ENCODE results near the gene TEN1.
A peak's percentile ranks its signal among the peaks of the same experiment; 100 is the strongest.
"Not testable (repeated sequence)": the region's sequence is repeated elsewhere in the genome, so short reads cannot be mapped to it uniquely, and the experiment has no call there.

Gene TEN1

GRCh38 chr17:76027159-76027839 lies 48.3 kb downstream of the TEN1 start, which contains the start of gene EVPL:
TSS of gene EVPL (minus strand) at chr17:76027306. CDS start at chr17:76027198, 108 bp downstream.
- peak; percentile 41 for DNase-seq (ENCODE audit: low read depth)

- DNase-seq (ENCODE audit: low read depth) = no peak
These were observed 53.2 kb downstream of the TEN1 start for GRCh38 chr17:76032073-76032779.

GRCh38 chr17:76032780-76033108 lies 53.7 kb downstream of the TEN1 start:
- no peak for DNase-seq (ENCODE audit: low read depth)

- no peak for DNase-seq (ENCODE audit: low read depth)
These were observed 54.1 kb downstream of the TEN1 start for GRCh38 chr17:76033139-76033538.

- DNase-seq (ENCODE audit: low read depth) = no peak
These were observed 55.6 kb downstream of the TEN1 start for GRCh38 chr17:76034428-76035350.

- DNase-seq (ENCODE audit: low read depth) = no peak
These were observed 57.6 kb downstream of the TEN1 start for GRCh38 chr17:76036497-76037261.

- DNase-seq (ENCODE audit: low read depth) = no peak
These were observed 59.0 kb downstream of the TEN1 start for GRCh38 chr17:76038050-76038449.

GRCh38 chr17:76039121-76039520 lies 60.1 kb downstream of the TEN1 start:
- DNase-seq (ENCODE audit: low read depth) = no peak

- no peak for DNase-seq (ENCODE audit: low read depth)
These were observed 61.3 kb downstream of the TEN1 start for GRCh38 chr17:76040376-76040775.

GRCh38 chr17:76042868-76043267 lies 63.8 kb downstream of the TEN1 start:
- DNase-seq (ENCODE audit: low read depth) = not testable (repeated sequence)

GRCh38 chr17:76044475-76045007 lies 65.5 kb downstream of the TEN1 start:
- DNase-seq (ENCODE audit: low read depth) = not testable (repeated sequence)

- DNase-seq (ENCODE audit: low read depth) = no peak
These were observed 67.0 kb downstream of the TEN1 start for GRCh38 chr17:76046064-76046463.

- no peak for DNase-seq (ENCODE audit: low read depth)
These were observed 69.1 kb downstream of the TEN1 start for GRCh38 chr17:76048025-76048605.

- no peak for DNase-seq (ENCODE audit: low read depth)
These were observed 69.7 kb downstream of the TEN1 start for GRCh38 chr17:76048711-76049110.

- no peak for DNase-seq (ENCODE audit: low read depth)
These were observed 70.2 kb downstream of the TEN1 start for GRCh38 chr17:76049239-76049638.

- DNase-seq (ENCODE audit: low read depth) = no peak
These were observed 70.9 kb downstream of the TEN1 start for GRCh38 chr17:76049836-76050537.

All from CMK (cell line).